ENCODE results near the gene MPPED2.

The MPPED2 gene

GRCh38 chr11:30446520-30446919, 139.6 kb downstream of the MPPED2 start:
- Histone ChIP-seq H3K4me3 (ENCODE audit: low read length) (no peak overlapping the region), H3K27me3 (ENCODE audit: control insufficient read depth, insufficient read depth, low read length) (no peaks in the 10 kb centered on the region), H3K9me3 (ENCODE audit: control insufficient read depth, insufficient read depth, low read length) (no peaks in the 10 kb centered on the region), H3K4me1 (ENCODE audit: control insufficient read depth, insufficient read depth, low read length) (0 out of 2 replicates have a peak, but pooled peaks cover 5% of the 10 kb centered on the region), H3K27ac (ENCODE audit: low read length) (no peak overlapping the region), H3K36me3 (ENCODE audit: control insufficient read depth, insufficient read depth, low read length) (no peaks in the 10 kb centered on the region)
- WGBS (ENCODE audit: insufficient coverage, insufficient read length): no CpG with 5 or more reads among the region's 7 CpGs
- DNase-seq (ENCODE audit: low read depth, low spot score): no peak

GRCh38 chr11:30445056-30445455, 141.1 kb downstream of the MPPED2 start:
- Histone ChIP-seq H3K9me3 (ENCODE audit: control insufficient read depth, insufficient read depth, low read length) (no peaks in the 10 kb centered on the region), H3K4me3 (ENCODE audit: low read length) (no peak overlapping the region), H3K27ac (ENCODE audit: low read length) (no peak overlapping the region), H3K36me3 (ENCODE audit: control insufficient read depth, insufficient read depth, low read length) (no peaks in the 10 kb centered on the region), H3K27me3 (ENCODE audit: control insufficient read depth, insufficient read depth, low read length) (no peaks in the 10 kb centered on the region), H3K4me1 (ENCODE audit: control insufficient read depth, insufficient read depth, low read length) (0 out of 2 replicates have a peak, but pooled peaks cover 3% of the 10 kb centered on the region)
- no CpG with 5 or more reads among the region's 2 CpGs for WGBS (ENCODE audit: insufficient coverage, insufficient read length)
- DNase-seq (ENCODE audit: low read depth, low spot score): no peak

GRCh38 chr11:30440510-30440909, 145.6 kb downstream of the MPPED2 start:
- Histone ChIP-seq H3K27me3 (ENCODE audit: control insufficient read depth, insufficient read depth, low read length) (no peaks in the 10 kb centered on the region), H3K9me3 (ENCODE audit: control insufficient read depth, insufficient read depth, low read length) (no peaks in the 10 kb centered on the region), H3K36me3 (ENCODE audit: control insufficient read depth, insufficient read depth, low read length) (no peaks in the 10 kb centered on the region), H3K27ac (ENCODE audit: low read length) (no peak overlapping the region), H3K4me3 (ENCODE audit: low read length) (no peak overlapping the region), H3K4me1 (ENCODE audit: control insufficient read depth, insufficient read depth, low read length) (peaks cover 3% of the 10 kb centered on the region; the same call in 1 of the 2 replicates)
- DNase-seq (ENCODE audit: low read depth, low spot score): no peak
- no CpG with 5 or more reads among the region's 4 CpGs for WGBS (ENCODE audit: insufficient coverage, insufficient read length)

GRCh38 chr11:30436801-30437200, 149.4 kb downstream of the MPPED2 start:
- no peaks in the 10 kb centered on the region for H3K9me3 ChIP-seq (ENCODE audit: control insufficient read depth, insufficient read depth, low read length)
- no peaks in the 10 kb centered on the region for H3K27me3 ChIP-seq (ENCODE audit: control insufficient read depth, insufficient read depth, low read length)
- DNase-seq (ENCODE audit: low read depth, low spot score): no peak
- H3K36me3 ChIP-seq (ENCODE audit: control insufficient read depth, insufficient read depth, low read length): no peaks in the 10 kb centered on the region
- no peaks in the 10 kb centered on the region; the same call in 1 of the 2 replicates for H3K4me1 ChIP-seq (ENCODE audit: control insufficient read depth, insufficient read depth, low read length)
- whole genome bisulfite sequencing (ENCODE audit: insufficient coverage, insufficient read length): no CpG with 5 or more reads among the region's 3 CpGs
- H3K27ac ChIP-seq (ENCODE audit: low read length): no peak overlapping the region
- H3K4me3 ChIP-seq (ENCODE audit: low read length): no peak overlapping the region

- H3K9me3 ChIP-seq (ENCODE audit: control insufficient read depth, insufficient read depth, low read length): no peaks in the 10 kb centered on the region
- H3K36me3 ChIP-seq (ENCODE audit: control insufficient read depth, insufficient read depth, low read length): no peaks in the 10 kb centered on the region
- H3K4me1 ChIP-seq (ENCODE audit: control insufficient read depth, insufficient read depth, low read length): peaks cover 1% of the 10 kb centered on the region; the same call in 1 of the 2 replicates
- no peak for DNase-seq (ENCODE audit: low read depth, low spot score)
- H3K27ac ChIP-seq (ENCODE audit: low read length): no peak overlapping the region
- no peak overlapping the region for H3K4me3 ChIP-seq (ENCODE audit: low read length)
- no peaks in the 10 kb centered on the region for H3K27me3 ChIP-seq (ENCODE audit: control insufficient read depth, insufficient read depth, low read length)
Measured at GRCh38 chr11:30435488-30435887, 150.7 kb downstream of the MPPED2 start.

GRCh38 chr11:30434901-30435300, 151.3 kb downstream of the MPPED2 start:
- no peak overlapping the region for H3K27ac ChIP-seq (ENCODE audit: low read length)
- no peak overlapping the region for H3K4me3 ChIP-seq (ENCODE audit: low read length)
- DNase-seq (ENCODE audit: low read depth, low spot score): no peak
- H3K27me3 ChIP-seq (ENCODE audit: control insufficient read depth, insufficient read depth, low read length): no peaks in the 10 kb centered on the region
- peaks cover 1% of the 10 kb centered on the region; the same call in 1 of the 2 replicates for H3K4me1 ChIP-seq (ENCODE audit: control insufficient read depth, insufficient read depth, low read length)
- WGBS (ENCODE audit: insufficient coverage, insufficient read length): no CpG with 5 or more reads among the region's 3 CpGs
- H3K36me3 ChIP-seq (ENCODE audit: control insufficient read depth, insufficient read depth, low read length): no peaks in the 10 kb centered on the region
- no peaks in the 10 kb centered on the region for H3K9me3 ChIP-seq (ENCODE audit: control insufficient read depth, insufficient read depth, low read length)

- Histone ChIP-seq H3K36me3 (ENCODE audit: control insufficient read depth, insufficient read depth, low read length) (no peaks in the 10 kb centered on the region), H3K27ac (ENCODE audit: low read length) (no peak overlapping the region), H3K9me3 (ENCODE audit: control insufficient read depth, insufficient read depth, low read length) (no peaks in the 10 kb centered on the region), H3K4me1 (ENCODE audit: control insufficient read depth, insufficient read depth, low read length) (peaks cover 1% of the 10 kb centered on the region; the same call in 1 of the 2 replicates), H3K4me3 (ENCODE audit: low read length) (no peak overlapping the region), H3K27me3 (ENCODE audit: control insufficient read depth, insufficient read depth, low read length) (no peaks in the 10 kb centered on the region)
- WGBS (ENCODE audit: insufficient coverage, insufficient read length): no CpG with 5 or more reads among the region's 1 CpG
- no peak for DNase-seq (ENCODE audit: low read depth, low spot score)
Measured at GRCh38 chr11:30433831-30434230, 152.3 kb downstream of the MPPED2 start.

GRCh38 chr11:30432716-30433115, 153.4 kb downstream of the MPPED2 start:
- no peak overlapping the region for H3K27ac ChIP-seq (ENCODE audit: low read length)
- H3K9me3 ChIP-seq (ENCODE audit: control insufficient read depth, insufficient read depth, low read length): no peaks in the 10 kb centered on the region
- WGBS (ENCODE audit: insufficient coverage, insufficient read length): no CpG with 5 or more reads among the region's 2 CpGs
- DNase-seq (ENCODE audit: low read depth, low spot score): no peak
- H3K36me3 ChIP-seq (ENCODE audit: control insufficient read depth, insufficient read depth, low read length): no peaks in the 10 kb centered on the region
- peaks cover 1% of the 10 kb centered on the region; the same call in 1 of the 2 replicates for H3K4me1 ChIP-seq (ENCODE audit: control insufficient read depth, insufficient read depth, low read length)
- no peak overlapping the region for H3K4me3 ChIP-seq (ENCODE audit: low read length)
- H3K27me3 ChIP-seq (ENCODE audit: control insufficient read depth, insufficient read depth, low read length): no peaks in the 10 kb centered on the region

GRCh38 chr11:30432178-30432577, 154.0 kb downstream of the MPPED2 start:
- no peak for DNase-seq (ENCODE audit: low read depth, low spot score)
- H3K9me3 ChIP-seq (ENCODE audit: control insufficient read depth, insufficient read depth, low read length): no peaks in the 10 kb centered on the region
- no peaks in the 10 kb centered on the region for H3K36me3 ChIP-seq (ENCODE audit: control insufficient read depth, insufficient read depth, low read length)
- no CpG with 5 or more reads among the region's 1 CpG for WGBS (ENCODE audit: insufficient coverage, insufficient read length)
- H3K4me3 ChIP-seq (ENCODE audit: low read length): no peak overlapping the region
- no peaks in the 10 kb centered on the region for H3K27me3 ChIP-seq (ENCODE audit: control insufficient read depth, insufficient read depth, low read length)
- no peak overlapping the region for H3K27ac ChIP-seq (ENCODE audit: low read length)
- H3K4me1 ChIP-seq (ENCODE audit: control insufficient read depth, insufficient read depth, low read length): peaks cover 1% of the 10 kb centered on the region; the same call in 1 of the 2 replicates

GRCh38 chr11:30431127-30431814, 154.9 kb downstream of the MPPED2 start:
- no peak for DNase-seq (ENCODE audit: low read depth, low spot score)
- Histone ChIP-seq H3K27ac (ENCODE audit: low read length) (no peak overlapping the region), H3K36me3 (ENCODE audit: control insufficient read depth, insufficient read depth, low read length) (no peaks in the 10 kb centered on the region), H3K9me3 (ENCODE audit: control insufficient read depth, insufficient read depth, low read length) (no peaks in the 10 kb centered on the region), H3K4me1 (ENCODE audit: control insufficient read depth, insufficient read depth, low read length) (peaks cover 1% of the 10 kb centered on the region; the same call in 1 of the 2 replicates), H3K27me3 (ENCODE audit: control insufficient read depth, insufficient read depth, low read length) (no peaks in the 10 kb centered on the region), H3K4me3 (ENCODE audit: low read length) (no peak overlapping the region)
- no CpG with 5 or more reads among the region's 4 CpGs for WGBS (ENCODE audit: insufficient coverage, insufficient read length)

- WGBS (ENCODE audit: insufficient coverage, insufficient read length): no CpG with 5 or more reads among the region's 2 CpGs
- peaks cover 1% of the 10 kb centered on the region; the same call in 1 of the 2 replicates for H3K4me1 ChIP-seq (ENCODE audit: control insufficient read depth, insufficient read depth, low read length)
- no peaks in the 10 kb centered on the region for H3K36me3 ChIP-seq (ENCODE audit: control insufficient read depth, insufficient read depth, low read length)
- no peaks in the 10 kb centered on the region for H3K9me3 ChIP-seq (ENCODE audit: control insufficient read depth, insufficient read depth, low read length)
- H3K4me3 ChIP-seq (ENCODE audit: low read length): no peak overlapping the region
- H3K27ac ChIP-seq (ENCODE audit: low read length): no peak overlapping the region
- DNase-seq (ENCODE audit: low read depth, low spot score): no peak
- no peaks in the 10 kb centered on the region for H3K27me3 ChIP-seq (ENCODE audit: control insufficient read depth, insufficient read depth, low read length)
Measured at GRCh38 chr11:30429550-30429949, 156.6 kb downstream of the MPPED2 start.

Data from iPS DF 6.9 (cell line).